Smooth muscle cell (in vitro differentiated cells): Measurements from ENCODE around the gene BLOC1S5. TPM values are rescaled to one million over a fixed set of nuclear protein-coding genes. Genes with fewer than 3 reads are reported as not detected.
A peak's percentile ranks its signal among the peaks of the same experiment; 100 is the strongest.

ENCODE experiments used
- DNase-seq: peaks from one replicate; lab custom pipeline; 2025; ENCODE audit not compliant: unreplicated experiment; lab: John Stamatoyannopoulos, UW
- H2AFZ ChIP-seq: fragments of 200-600 bp; sonication (generic); 2 replicates; pipeline ENCODE4 v1.6.0; 2016; ENCODE audit warnings: antibody characterized with exemption, low read depth, mild to moderate bottlenecking
- H3F3A ChIP-seq: fragments of 200-600 bp; sonication (generic); 2 replicates; pipeline ENCODE4 v1.6.0; 2017; ENCODE audit warnings: antibody characterized with exemption, low read depth
- H3K27ac ChIP-seq: fragments of 200-600 bp; sonication (generic); 2 replicates; pipeline ENCODE4 v1.5.1; 2016; ENCODE audit warnings: low read depth, mild to moderate bottlenecking
- H3K27me3 ChIP-seq: fragments of 200-600 bp; sonication (generic); 2 replicates; pipeline ENCODE4 v1.6.1; 2016; ENCODE audit warnings: low read depth, mild to moderate bottlenecking
- H3K36me3 ChIP-seq: fragments of 200-600 bp; sonication (generic); 2 replicates; pipeline ENCODE4 v1.5.1; 2016; ENCODE audit warnings: low read depth
- H3K4me1 ChIP-seq: fragments of 200-600 bp; sonication (generic); 2 replicates; pipeline ENCODE4 v1.5.1; 2016; ENCODE audit warnings: low read depth
- H3K4me2 ChIP-seq: fragments of 200-600 bp; sonication (generic); 2 replicates; pipeline ENCODE4 v1.6.0; 2016; ENCODE audit warnings: mild to moderate bottlenecking
- H3K4me3 ChIP-seq: fragments of 200-600 bp; sonication (generic); 2 replicates; pipeline ENCODE4 v1.5.1; 2016; ENCODE audit warnings: mild to moderate bottlenecking
- H3K79me2 ChIP-seq: fragments of 200-600 bp; sonication (generic); 2 replicates; pipeline ENCODE4 v1.6.0; 2016; ENCODE audit warnings: low read depth, mild to moderate bottlenecking
- H3K9ac ChIP-seq: fragments of 200-600 bp; sonication (generic); 2 replicates; pipeline ENCODE4 v1.6.0; 2016; ENCODE audit warnings: low read depth
- H3K9me3 ChIP-seq: fragments of 200-600 bp; sonication (generic); replicated peaks from 2 replicates; pipeline ENCODE4 v1.5.1; 2016; ENCODE audit warnings: low read depth
- H4K20me1 ChIP-seq: fragments of 200-600 bp; sonication (generic); 2 replicates; pipeline ENCODE4 v1.6.0; 2016; ENCODE audit warnings: low read depth
- CTCF ChIP-seq: fragments of 200-600 bp; sonication (generic); IDR thresholded peaks from 2 replicates; pipeline ENCODE4 v1.5.1; 2017; ENCODE audit warnings: borderline replicate concordance, mild to moderate bottlenecking, antibody characterized with exemption; ENCODE audit not compliant: insufficient read depth, poor library complexity, severe bottlenecking
- WGBS: methylation state at CpG from one replicate; pipeline ENCODE4 v1.1.7; 2016; ENCODE audit warnings: low lambda C conversion rate; 5-methylcytosine and 5-hydroxymethylcytosine counted together
- polyA plus RNA-seq: library from polyadenylated mRNA; unstranded; fragments of >200 nt; fragmentation: Nextera tagmentation; extraction: Ambion mirVana; gene quantifications from 2 replicates; pipeline ENCODE4 v1.2.1, GENCODE V29; 2016
- total RNA-seq: library from RNA; depleted of rRNA; stranded (reverse); fragments of >200 nt; gene quantifications from 2 replicates; pipeline ENCODE4 v1.2.3, GENCODE V29; 2014

Gene BLOC1S5
- total and polyA plus RNA-seq, 2 experiments from 2014 or later: 10.7 to 13.7 TPM

DNA sequence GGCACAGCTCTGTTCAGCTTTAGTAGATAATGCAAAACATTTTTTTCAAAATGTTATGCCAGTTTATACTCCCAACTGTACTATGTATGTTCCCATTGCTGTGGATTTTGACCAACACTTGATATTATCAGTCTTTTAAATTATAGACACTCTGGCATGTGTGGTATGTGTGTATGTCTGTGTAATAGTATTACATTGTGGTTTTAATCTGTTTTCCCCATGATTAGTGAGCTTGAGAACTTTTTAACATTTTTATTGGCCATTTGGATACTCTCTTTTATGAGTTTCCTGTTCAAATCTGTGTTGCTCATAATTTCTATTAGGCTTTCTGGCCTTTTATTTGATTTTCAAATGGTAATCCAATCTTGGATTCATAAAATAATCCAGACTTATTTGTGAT is 84.4 kb downstream of the BLOC1S5 start:
- Histone ChIP-seq H3K27ac (no peak overlapping the region), H3K4me2 (no peak overlapping the region), H3K27me3 (no peaks in the 10 kb centered on the region), H4K20me1 (no peaks in the 10 kb centered on the region), H3K79me2 (no peaks in the 10 kb centered on the region), H2AFZ (no peak overlapping the region), H3K4me1 (peaks cover 21% of the 10 kb centered on the region), H3F3A (no peaks in the 10 kb centered on the region), H3K9ac (no peak overlapping the region), H3K36me3 (no peaks in the 10 kb centered on the region), H3K9me3 (no peaks in the 10 kb centered on the region), H3K4me3 (no peak overlapping the region)
- DNase-seq: no peak
- no peak for TF ChIP-seq CTCF

GRCh38 chr6:7978736-7979135 is 85.5 kb downstream of the BLOC1S5 start:
- DNase-seq: no peak
- Histone ChIP-seq H3K27me3 (no peaks in the 10 kb centered on the region), H4K20me1 (no peaks in the 10 kb centered on the region), H3K79me2 (no peaks in the 10 kb centered on the region), H3F3A (no peaks in the 10 kb centered on the region), H3K9me3 (no peaks in the 10 kb centered on the region), H3K4me3 (no peak overlapping the region), H3K9ac (peak overlapping the region; percentile 10), H2AFZ (no peak overlapping the region), H3K27ac (peak overlapping the region; percentile 27), H3K4me1 (peaks cover 17% of the 10 kb centered on the region), H3K4me2 (no peak overlapping the region), H3K36me3 (no peaks in the 10 kb centered on the region)
- WGBS: 61% methylated on average over 3 of the region's 3 CpGs
- no peak for TF ChIP-seq CTCF

- Histone ChIP-seq H3K27me3 (no peaks in the 10 kb centered on the region), H3F3A (no peaks in the 10 kb centered on the region), H3K36me3 (no peaks in the 10 kb centered on the region), H3K4me3 (no peak overlapping the region), H3K79me2 (no peaks in the 10 kb centered on the region), H3K9me3 (no peaks in the 10 kb centered on the region), H2AFZ (no peak overlapping the region), H4K20me1 (no peaks in the 10 kb centered on the region), H3K27ac (peak overlapping the region; percentile 25), H3K4me1 (peaks cover 17% of the 10 kb centered on the region), H3K4me2 (peak overlapping the region; percentile 57), H3K9ac (no peak overlapping the region)
- no peak for TF ChIP-seq CTCF
- 54% methylated on average over 8 of the region's 8 CpGs for WGBS
- no peak for DNase-seq
Observed at GRCh38 chr6:7976485-7977056, 87.6 kb downstream of the BLOC1S5 start.

DNA sequence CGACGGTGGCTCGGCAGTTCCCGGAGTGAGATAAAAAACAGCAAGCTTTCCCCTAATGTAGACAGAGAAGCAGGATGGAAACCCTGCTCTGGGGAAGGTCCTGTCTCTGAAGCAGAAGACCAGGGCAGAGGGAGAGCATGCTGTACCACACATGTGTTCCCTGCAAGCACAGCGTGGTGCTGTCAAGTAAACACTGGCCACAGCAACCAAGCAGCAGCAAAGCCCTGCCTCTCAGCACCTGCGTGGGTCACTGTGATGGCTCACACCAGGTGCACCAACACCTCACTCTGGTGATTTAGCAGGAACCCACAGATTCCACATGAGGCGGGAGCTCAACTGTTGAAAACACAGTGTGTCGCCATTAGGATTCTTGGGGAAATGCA is 88.4 kb downstream of the BLOC1S5 start:
- H2AFZ ChIP-seq: no peak overlapping the region
- H3K4me3 ChIP-seq: peak overlapping the region; percentile 3
- H3K4me1 ChIP-seq: peaks cover 17% of the 10 kb centered on the region
- no peaks in the 10 kb centered on the region for H3K36me3 ChIP-seq
- peak overlapping the region; percentile 57 for H3K4me2 ChIP-seq
- H3K9ac ChIP-seq: peak overlapping the region; percentile 6
- WGBS: 39% methylated on average over 8 of the region's 8 CpGs
- TF ChIP-seq CTCF: no peak
- no peaks in the 10 kb centered on the region for H3F3A ChIP-seq
- H3K27me3 ChIP-seq: no peaks in the 10 kb centered on the region
- no peaks in the 10 kb centered on the region for H3K79me2 ChIP-seq
- H3K9me3 ChIP-seq: no peaks in the 10 kb centered on the region
- no peak for DNase-seq
- H4K20me1 ChIP-seq: no peaks in the 10 kb centered on the region
- H3K27ac ChIP-seq: peak overlapping the region; percentile 52
